MCF 10A (cell line): ENCODE data around the gene DEUP1. TPM values are rescaled to one million over a fixed set of nuclear protein-coding genes. Genes with fewer than 3 reads are reported as not detected.

ENCODE experiments used
- BruUV-seq: library from RNA; stranded (reverse); fragments of 400-500 nt; replicated peaks from 2 replicates; lab custom pipeline; 2021; lab: Mats Ljungman, UMichigan
- CTCF ChIA-PET: fragments of 300-600 bp; sonication (Branson Sonifier 250); formaldehyde crosslinking; extraction: SDS; loops from one replicate; lab custom pipeline; 2021; ENCODE audit warnings: antibody characterized with exemption, inconsistent platforms; lab: Yijun Ruan, JAX
- POLR2A ChIA-PET: fragments of 300-600, 350-650 bp; sonication (Branson Sonifier 250); formaldehyde crosslinking; extraction: SDS; loops from one replicate; lab custom pipeline; 2020; ENCODE audit warnings: antibody characterized with exemption, inconsistent platforms; lab: Yijun Ruan, JAX
- DNase-seq: peaks from one replicate; pipeline ENCODE4 v3.0.0-alpha.2; 2018; ENCODE audit not compliant: unreplicated experiment
- H3K27ac Mint-ChIP-seq: one replicate; pipeline ENCODE4 v1.8.0; 2022; ENCODE audit warnings: mild to moderate bottlenecking, low read depth, mixed read lengths; ENCODE audit not compliant: unreplicated experiment
- H3K27me3 Mint-ChIP-seq: one replicate; pipeline ENCODE4 v1.8.0; 2022; ENCODE audit warnings: mixed read lengths; ENCODE audit not compliant: insufficient read depth, unreplicated experiment
- H3K36me3 Mint-ChIP-seq: one replicate; pipeline ENCODE4 v1.8.0; 2022; ENCODE audit warnings: mild to moderate bottlenecking, moderate library complexity, mixed read lengths; ENCODE audit not compliant: insufficient read depth, unreplicated experiment
- H3K4me1 Mint-ChIP-seq: one replicate; pipeline ENCODE4 v1.8.0; 2022; ENCODE audit warnings: mixed read lengths; ENCODE audit not compliant: insufficient read depth, unreplicated experiment
- H3K4me3 Mint-ChIP-seq: one replicate; pipeline ENCODE4 v1.8.0; 2022; ENCODE audit warnings: mild to moderate bottlenecking, moderate library complexity, mixed read lengths; ENCODE audit not compliant: unreplicated experiment
- H3K9me3 Mint-ChIP-seq: one replicate; pipeline ENCODE4 v1.8.0; 2022; ENCODE audit warnings: mixed read lengths; ENCODE audit not compliant: unreplicated experiment
- intact Hi-C: fragments of 100-400 bp; cut with micrococcal nuclease; formaldehyde crosslinking; loops from 2 replicates; pipeline ENCODE4 v1.14.1; 2022
- total RNA-seq: library from RNA; stranded (reverse); gene quantifications from 2 replicates; pipeline ENCODE4 v1.2.3, GENCODE V29; 2022
- TF ChIP-seq, protein P1 (sequence below): fragments of 200-600 bp; IDR thresholded peaks from one replicate; pipeline ENCODE4 v1.8.0; 2022; ENCODE audit warnings: antibody characterized with exemption, mild to moderate bottlenecking; ENCODE audit not compliant: unreplicated experiment

Gene DEUP1
- total RNA-seq, 1 experiment from 2014 or later, result not detected

GRCh38 chr11:93484716-93485115, 154.2 kb downstream of the DEUP1 start:
- peaks cover 9% of the 10 kb centered on the region for H3K4me1 Mint-ChIP-seq
- ChIA-PET POLR2A (interaction anchor here (0.7 to 1.4 kb wide), 2 partner anchors 8 to 47 kb away, joined by 3 read pairs; no protein-coding TSS in a partner anchor), CTCF (no interaction called here)
- TF ChIP-seq, protein P1, sequence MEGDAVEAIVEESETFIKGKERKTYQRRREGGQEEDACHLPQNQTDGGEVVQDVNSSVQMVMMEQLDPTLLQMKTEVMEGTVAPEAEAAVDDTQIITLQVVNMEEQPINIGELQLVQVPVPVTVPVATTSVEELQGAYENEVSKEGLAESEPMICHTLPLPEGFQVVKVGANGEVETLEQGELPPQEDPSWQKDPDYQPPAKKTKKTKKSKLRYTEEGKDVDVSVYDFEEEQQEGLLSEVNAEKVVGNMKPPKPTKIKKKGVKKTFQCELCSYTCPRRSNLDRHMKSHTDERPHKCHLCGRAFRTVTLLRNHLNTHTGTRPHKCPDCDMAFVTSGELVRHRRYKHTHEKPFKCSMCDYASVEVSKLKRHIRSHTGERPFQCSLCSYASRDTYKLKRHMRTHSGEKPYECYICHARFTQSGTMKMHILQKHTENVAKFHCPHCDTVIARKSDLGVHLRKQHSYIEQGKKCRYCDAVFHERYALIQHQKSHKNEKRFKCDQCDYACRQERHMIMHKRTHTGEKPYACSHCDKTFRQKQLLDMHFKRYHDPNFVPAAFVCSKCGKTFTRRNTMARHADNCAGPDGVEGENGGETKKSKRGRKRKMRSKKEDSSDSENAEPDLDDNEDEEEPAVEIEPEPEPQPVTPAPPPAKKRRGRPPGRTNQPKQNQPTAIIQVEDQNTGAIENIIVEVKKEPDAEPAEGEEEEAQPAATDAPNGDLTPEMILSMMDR, result no peak
- no peaks in the 10 kb centered on the region for H3K9me3 Mint-ChIP-seq
- no peak overlapping the region for H3K27ac Mint-ChIP-seq
- DNase-seq, result no peak
- no TSS peak for BruUV-seq
- H3K4me3 Mint-ChIP-seq, result no peak overlapping the region
- H3K36me3 Mint-ChIP-seq, result no peaks in the 10 kb centered on the region
- intact Hi-C loops, result loop anchor here (5.0 kb wide), 1 partner anchor 168 kb away; no protein-coding TSS in a partner anchor
- no peaks in the 10 kb centered on the region for H3K27me3 Mint-ChIP-seq

- BruUV-seq, result no TSS peak
- Mint-ChIP-seq H3K27ac (no peak overlapping the region), H3K4me1 (peaks cover 9% of the 10 kb centered on the region), H3K36me3 (no peaks in the 10 kb centered on the region), H3K27me3 (no peaks in the 10 kb centered on the region), H3K9me3 (no peaks in the 10 kb centered on the region), H3K4me3 (no peak overlapping the region)
- TF ChIP-seq, protein P1, result no peak
- DNase-seq, result no peak
- intact Hi-C loops, result no loop called here
- ChIA-PET CTCF (interaction anchor here (0.6 kb wide), 2 partner anchors 13 to 260 kb away, joined by 3 read pairs; no protein-coding TSS in a partner anchor), POLR2A (interaction anchor here (0.6 to 1.4 kb wide), 2 partner anchors 9 to 19 kb away, joined by 3 to 4 read pairs; no protein-coding TSS in a partner anchor)
Observed at GRCh38 chr11:93485983-93486382, 155.4 kb downstream of the DEUP1 start.

DNA sequence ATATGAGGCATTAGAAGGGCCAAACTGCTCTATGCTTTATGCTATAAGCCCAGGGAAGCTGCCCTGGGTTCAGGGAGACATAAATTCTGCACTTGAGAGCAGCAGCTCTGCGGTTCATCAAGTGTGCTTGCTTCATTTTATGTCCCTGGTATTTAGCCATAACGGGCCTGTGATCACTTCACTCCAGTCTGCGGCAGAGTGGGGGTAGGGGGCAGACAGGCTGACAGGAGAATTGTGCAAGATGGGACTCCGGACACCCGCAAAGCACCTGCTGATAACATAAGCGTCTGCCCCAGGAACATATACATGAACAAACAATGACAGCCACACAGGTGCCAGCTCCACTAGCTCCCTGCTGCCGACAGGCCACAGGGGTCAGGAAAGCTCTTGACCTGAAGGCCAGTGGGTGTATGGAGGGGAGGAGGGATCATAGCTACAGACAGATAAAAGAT, 156.5 kb downstream of the DEUP1 start:
- no peak overlapping the region for H3K4me3 Mint-ChIP-seq
- ChIA-PET POLR2A (no interaction called here), CTCF (interaction anchor here (0.6 to 1.7 kb wide), 3 partner anchors 20 to 253 kb away, joined by 3 to 6 read pairs (median 4); no protein-coding TSS in a partner anchor)
- BruUV-seq, result no TSS peak
- H3K4me1 Mint-ChIP-seq, result no peaks in the 10 kb centered on the region
- no peak overlapping the region for H3K27ac Mint-ChIP-seq
- TF ChIP-seq, protein P1, result no peak
- H3K27me3 Mint-ChIP-seq, result no peaks in the 10 kb centered on the region
- H3K36me3 Mint-ChIP-seq, result no peaks in the 10 kb centered on the region
- H3K9me3 Mint-ChIP-seq, result no peaks in the 10 kb centered on the region
- intact Hi-C loops, result no loop called here
- no peak for DNase-seq

Other genes starting within 250 kb of the DEUP1 start
- 23.4 and 30.1 TPM in 2 replicates for gene SLC36A4, start 132.8 kb upstream of the DEUP1 start, total RNA-seq
- gene SMCO4, start 212.6 kb downstream of the DEUP1 start, total RNA-seq, result 8.5 and 10.0 TPM in 2 replicates